NCI-H345 treated with DMSO at 0.1 percent for 48 hours (cell line): ENCODE measurements around the gene APEH.
"Not testable (repeated sequence)": the region's sequence is repeated elsewhere in the genome, so short reads cannot be mapped to it uniquely, and the experiment has no call there.

Source experiments
- DNase-seq: peaks from one replicate; lab custom pipeline; 2025; ENCODE audit not compliant: unreplicated experiment; lab: John Stamatoyannopoulos, UW

The APEH gene

GRCh38 chr3:49689046-49689907 lies 15.1 kb downstream of the APEH start, which contains the start of the genes MST1 and RNF123:
TSS of gene MST1 (minus strand) at chr3:49689474. CDS start at chr3:49688691, 783 bp downstream.
TSS of gene RNF123 (plus strand) at chr3:49689557. CDS start at chr3:49691166, 1,609 bp downstream.
- no peak for DNase-seq

GRCh38 chr3:49689908-49690624 lies 15.9 kb downstream of the APEH start:
- not testable (repeated sequence) for DNase-seq

- not testable (repeated sequence) for DNase-seq
Observed at GRCh38 chr3:49690856-49691255, 16.7 kb downstream of the APEH start.

GRCh38 chr3:49691481-49691880 lies 17.3 kb downstream of the APEH start:
- DNase-seq = not testable (repeated sequence)

GRCh38 chr3:49694409-49695070 lies 20.4 kb downstream of the APEH start:
- not testable (repeated sequence) for DNase-seq

GRCh38 chr3:49695350-49696015 lies 21.3 kb downstream of the APEH start:
- not testable (repeated sequence) for DNase-seq

- DNase-seq = no peak
Observed at GRCh38 chr3:49699281-49699979, 25.3 kb downstream of the APEH start.

- no peak for DNase-seq
Observed at GRCh38 chr3:49700014-49700413, 25.9 kb downstream of the APEH start.

GRCh38 chr3:49700453-49701128 lies 26.4 kb downstream of the APEH start:
- no peak for DNase-seq

GRCh38 chr3:49701388-49702077 lies 27.4 kb downstream of the APEH start:
- no peak for DNase-seq

GRCh38 chr3:49702672-49703071 lies 28.5 kb downstream of the APEH start:
- no peak for DNase-seq

- DNase-seq = peak; percentile 5
Observed at GRCh38 chr3:49703443-49703927, 29.3 kb downstream of the APEH start.

GRCh38 chr3:49703956-49704355 lies 29.8 kb downstream of the APEH start:
- no peak for DNase-seq

- no peak for DNase-seq
Observed at GRCh38 chr3:49704629-49705028, 30.5 kb downstream of the APEH start.

GRCh38 chr3:49705390-49705960 lies 31.3 kb downstream of the APEH start:
- no peak for DNase-seq

- DNase-seq = no peak
Observed at GRCh38 chr3:49706456-49707112, 32.4 kb downstream of the APEH start.

- no peak for DNase-seq
Observed at GRCh38 chr3:49707113-49707480, 32.9 kb downstream of the APEH start.

- no peak for DNase-seq
Observed at GRCh38 chr3:49709852-49710251, 35.7 kb downstream of the APEH start.
